Activated CD8-positive, alpha-beta memory T cell treated with anti-CD3 and anti-CD28 coated beads for 48 hours (primary cell): Measurements from ENCODE around the gene STK10.
A peak's percentile ranks its signal among the peaks of the same experiment; 100 is the strongest.

Experiments used
- DNase-seq, 3 experiments: peaks; one replicate each; pipeline ENCODE4 v3.0.0-alpha.2; 2020; ENCODE audit warnings: low read depth in 2 of 3, low spot score in 2 of 3

Gene STK10

DNA sequence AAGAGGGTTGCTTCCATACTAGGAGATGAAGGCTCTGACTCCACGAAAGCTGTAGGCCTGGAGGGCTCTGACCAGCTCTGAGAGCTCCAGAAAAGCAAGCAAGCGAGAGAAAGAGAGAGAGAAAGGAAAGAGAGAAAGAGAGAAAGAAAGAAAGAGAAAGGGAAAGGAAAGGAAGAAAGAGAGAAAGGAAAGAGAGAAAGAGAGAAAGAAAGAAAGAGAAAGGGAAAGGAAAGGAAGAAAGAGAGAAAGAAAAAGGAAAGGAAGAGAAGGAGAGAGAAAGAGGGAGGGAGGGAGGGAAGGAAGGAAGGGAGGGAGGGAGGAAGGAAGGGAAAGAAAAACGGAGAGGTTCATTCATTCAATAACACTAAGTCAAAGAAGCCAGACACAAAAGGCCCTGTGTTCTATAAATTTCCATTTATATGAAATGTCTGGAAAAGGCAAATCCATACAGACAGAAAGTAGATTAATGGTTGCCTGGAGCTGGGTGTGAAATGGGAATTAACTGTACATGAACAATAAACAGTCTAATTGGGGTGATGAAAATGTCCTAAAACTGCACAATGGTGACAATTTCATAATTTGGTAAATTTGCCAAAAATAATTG lies 1.8 kb upstream of the STK10 start:
- DNase-seq, result no peak

DNA sequence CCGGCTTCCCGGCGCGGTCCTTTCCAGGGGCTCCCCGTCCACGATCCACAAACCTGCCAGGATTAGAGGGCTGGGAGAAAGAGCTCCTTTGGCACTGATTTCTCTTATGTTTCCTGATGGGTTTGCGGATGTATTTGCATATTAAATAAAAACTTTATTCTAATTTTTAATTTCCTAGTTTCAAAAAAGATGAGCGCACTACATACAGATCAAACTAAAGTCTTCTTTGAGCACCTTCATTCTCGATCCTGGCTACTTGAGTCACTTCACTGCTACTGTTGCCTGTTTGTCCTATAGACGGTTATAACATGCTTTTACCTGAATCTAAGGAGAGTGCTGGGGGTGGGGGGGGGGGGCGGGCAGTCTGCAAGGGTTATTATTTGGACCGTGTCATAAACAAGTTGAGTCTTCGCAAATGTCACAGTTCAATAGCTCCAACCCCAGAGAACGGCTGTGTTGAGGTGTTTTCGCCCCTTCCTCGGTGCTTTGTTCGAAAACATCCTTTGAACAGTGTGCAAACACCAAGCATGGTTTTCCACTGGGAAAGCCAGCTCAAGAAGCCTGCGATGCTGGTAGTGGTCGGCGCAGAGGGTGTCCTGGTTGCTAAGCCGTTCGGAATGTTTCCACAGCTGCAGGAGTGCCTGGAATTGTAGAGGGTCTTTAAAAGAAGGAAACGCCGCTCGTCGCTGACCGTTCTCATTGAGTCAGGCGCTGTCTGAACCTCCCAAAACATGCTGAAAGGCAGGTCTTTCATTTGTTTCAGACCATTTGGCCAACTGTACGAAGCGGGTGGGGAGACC lies 1.1 kb upstream of the STK10 start:
- DNase-seq, result no peak

DNA sequence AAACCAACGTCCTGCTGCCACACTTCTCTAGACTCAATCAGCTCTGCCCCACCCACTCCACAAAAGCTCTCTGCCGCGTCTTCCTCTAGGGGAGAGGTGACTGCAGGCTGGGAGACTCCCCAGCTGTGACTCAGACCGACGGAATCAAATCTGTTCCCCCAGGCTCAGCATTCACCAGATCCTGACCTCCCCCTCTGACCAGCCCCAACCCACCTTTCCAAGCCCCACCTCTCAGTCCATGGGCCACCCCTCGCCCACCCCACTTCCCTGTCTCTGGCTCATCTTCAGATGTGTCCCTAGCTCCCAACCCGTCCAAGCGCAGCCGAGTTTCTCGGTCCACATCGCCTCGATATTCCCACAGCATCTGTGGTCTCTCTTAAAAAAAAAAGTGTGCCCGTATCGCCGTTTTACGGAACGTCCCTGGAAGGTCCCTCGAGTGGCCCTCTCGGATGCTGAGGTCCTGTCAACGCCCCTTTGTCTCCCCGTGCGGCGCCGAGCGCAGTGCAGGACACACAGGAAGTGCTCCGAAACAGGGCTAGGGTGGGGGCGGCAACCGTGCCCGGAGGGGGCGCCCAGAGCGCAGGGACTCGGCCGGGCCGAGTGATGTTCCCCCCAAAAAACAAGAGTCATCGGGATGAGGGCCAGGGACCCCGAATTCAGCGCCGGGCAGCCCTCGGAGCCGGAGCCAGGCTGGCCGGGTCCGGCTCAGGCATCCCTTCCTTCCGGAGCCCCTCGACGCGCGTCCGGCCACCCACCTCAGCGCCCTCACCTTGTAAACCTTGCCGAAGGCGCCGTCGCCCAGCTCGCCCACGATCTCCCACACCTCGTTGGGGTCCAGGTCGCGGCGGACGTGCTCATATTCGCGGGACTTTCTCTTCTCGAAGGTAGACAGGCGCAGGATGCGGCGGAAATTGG lies 649 bp downstream of the STK10 start:
- DNase-seq, result peak in 1 of 3 experiments; percentile 45

DNA sequence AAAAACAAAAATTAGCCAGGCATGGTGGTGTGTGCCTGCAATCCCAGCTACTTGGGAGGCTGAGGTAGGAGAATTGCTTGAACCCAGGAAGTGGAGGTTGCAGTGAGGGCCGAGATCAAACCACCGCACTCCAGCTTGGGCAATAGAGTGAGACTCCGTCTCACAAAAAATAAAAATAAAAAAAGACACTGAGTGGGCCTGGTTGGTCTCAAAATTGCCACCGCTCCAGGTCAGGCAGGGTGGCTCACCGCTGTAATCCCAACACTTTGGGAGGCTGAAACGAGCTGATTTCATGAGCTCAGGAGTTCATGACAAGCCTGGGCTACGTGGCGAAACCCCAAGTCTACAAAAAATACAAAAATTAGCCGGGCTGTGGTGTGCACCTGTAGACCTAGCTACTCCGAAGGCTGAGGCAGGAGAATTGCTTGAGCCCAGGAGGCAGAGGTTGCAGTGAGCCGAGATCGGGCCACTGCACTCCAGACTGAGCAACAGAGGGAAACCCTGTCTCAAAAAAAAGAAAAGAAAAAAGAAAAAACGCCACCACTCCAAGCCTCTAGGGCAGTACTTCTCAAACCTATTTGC lies 1.8 kb downstream of the STK10 start:
- no peak for DNase-seq

DNA sequence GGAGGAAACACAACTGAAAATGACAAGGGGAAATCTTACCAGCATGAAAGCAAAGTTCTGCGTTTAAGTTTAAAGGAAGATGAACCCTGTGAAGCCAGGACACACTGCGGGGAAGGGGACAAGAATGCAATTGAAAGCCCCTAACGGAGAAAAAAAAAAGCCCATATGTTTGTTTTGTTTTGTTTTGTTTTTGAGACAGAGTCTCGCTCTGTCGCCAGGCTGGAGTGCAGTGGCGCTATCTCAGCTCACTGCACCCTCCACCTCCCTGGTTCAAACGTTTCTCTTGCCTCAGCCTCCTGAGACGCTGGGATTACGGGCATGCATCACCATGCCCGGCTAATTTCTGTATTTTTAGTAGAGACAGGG lies 2.9 kb downstream of the STK10 start:
- DNase-seq, result no peak

DNA sequence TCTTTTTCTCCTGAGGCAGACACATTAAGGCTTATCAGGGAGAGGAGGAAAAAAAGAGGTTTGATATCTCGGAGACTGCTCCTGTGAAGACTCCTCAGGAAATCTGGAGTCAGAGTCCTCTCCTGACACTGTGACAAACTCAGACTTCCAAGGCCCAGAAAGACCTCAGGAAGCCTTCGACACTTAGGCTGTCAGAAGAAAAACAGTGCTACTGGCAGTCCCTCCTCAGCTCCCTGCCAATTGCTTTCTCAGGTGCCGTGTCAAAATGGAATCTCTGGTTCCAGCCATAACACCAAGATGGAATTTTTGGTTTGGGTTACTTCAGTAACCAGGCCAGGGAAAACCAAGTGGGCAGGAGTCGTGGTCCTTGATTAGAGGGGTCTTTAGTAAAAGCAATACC lies 4.1 kb downstream of the STK10 start:
- DNase-seq, result no peak

DNA sequence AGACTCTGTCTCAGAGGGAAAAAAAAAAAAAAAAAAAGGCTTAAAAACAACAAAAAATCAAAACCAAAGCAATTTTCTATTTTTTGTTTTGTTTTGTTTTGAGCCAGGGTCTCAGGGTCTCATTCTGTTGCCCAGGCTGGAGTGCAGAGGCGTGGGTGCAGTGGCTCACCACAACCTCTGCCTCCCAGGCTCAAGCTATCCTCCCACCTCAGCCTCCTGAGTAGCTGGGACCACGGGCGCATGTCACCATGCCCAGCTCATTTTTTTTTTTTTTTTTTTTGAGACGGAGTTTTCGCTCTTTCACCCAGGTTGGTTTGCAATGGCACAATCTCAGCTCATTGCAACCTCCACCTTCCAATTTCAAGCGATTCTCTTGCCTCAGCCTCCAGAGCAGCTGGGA lies 5.7 kb downstream of the STK10 start:
- DNase-seq, result no peak

DNA sequence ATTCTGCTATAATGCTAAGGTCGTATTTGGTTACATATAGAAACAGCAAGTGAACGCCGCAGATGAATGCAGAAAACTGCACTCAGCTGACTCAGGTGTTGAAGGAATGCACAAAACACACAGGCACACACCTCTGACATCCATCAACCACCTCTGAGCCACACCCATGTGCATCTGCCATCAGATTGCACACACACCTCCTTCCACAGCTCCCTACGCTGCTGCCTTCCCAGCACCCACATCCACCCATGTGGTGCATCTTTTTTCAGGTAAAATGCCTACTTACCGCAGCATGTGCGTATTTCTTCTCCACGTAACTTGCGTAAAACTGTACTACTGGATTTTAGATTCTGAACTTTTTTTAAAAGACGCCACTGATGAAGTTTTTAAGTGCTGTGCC lies 7.1 kb downstream of the STK10 start:
- DNase-seq, result no peak

DNA sequence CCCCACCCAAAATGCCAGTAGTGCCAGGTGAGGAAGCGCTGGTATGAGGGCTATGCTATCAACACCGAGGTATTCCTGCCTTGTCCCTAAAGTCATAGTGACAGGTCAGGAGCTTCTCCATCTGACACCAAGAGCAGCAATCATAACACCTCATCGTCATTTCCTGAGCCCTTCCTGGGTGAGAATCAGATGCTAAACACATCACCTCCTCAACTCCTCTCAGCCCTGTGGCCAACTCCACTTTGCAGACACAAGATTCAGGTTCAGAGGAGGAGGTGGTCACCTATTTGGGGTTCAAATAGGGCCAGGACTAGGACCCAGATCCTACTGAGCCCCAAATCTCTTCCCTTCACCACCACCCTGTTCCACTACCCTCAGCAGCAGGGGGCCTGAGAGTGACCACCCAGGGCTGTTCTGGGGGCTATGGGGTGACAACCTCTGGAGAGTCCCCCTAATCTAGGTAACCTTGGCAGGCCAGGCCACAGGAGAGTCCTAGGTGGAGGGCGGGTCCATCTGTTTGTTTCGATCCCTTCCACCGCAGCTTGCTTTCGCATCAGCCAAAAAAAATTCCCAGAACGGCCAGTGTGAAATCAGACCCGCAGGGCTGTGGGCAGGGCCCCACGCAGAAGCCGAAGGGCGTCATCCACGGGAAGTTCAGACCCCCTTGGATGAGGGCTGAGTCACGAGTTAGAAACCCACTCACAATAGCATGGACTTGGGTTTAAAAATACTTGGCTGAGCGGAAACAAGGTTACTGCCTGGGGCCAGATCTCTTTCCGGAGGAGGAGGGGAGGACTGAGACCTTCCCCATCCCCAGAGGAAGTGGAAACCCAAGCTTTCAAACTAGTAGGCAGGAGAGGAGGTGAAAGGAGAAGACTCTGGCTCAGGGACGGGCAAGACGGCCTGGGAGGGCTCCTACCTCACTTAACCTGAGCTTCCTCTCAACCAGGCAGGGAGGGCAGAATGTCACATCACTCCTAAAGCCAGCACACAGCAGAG lies 8.7 kb downstream of the STK10 start:
- peak in 1 of 3 experiments; percentile 28 for DNase-seq

DNA sequence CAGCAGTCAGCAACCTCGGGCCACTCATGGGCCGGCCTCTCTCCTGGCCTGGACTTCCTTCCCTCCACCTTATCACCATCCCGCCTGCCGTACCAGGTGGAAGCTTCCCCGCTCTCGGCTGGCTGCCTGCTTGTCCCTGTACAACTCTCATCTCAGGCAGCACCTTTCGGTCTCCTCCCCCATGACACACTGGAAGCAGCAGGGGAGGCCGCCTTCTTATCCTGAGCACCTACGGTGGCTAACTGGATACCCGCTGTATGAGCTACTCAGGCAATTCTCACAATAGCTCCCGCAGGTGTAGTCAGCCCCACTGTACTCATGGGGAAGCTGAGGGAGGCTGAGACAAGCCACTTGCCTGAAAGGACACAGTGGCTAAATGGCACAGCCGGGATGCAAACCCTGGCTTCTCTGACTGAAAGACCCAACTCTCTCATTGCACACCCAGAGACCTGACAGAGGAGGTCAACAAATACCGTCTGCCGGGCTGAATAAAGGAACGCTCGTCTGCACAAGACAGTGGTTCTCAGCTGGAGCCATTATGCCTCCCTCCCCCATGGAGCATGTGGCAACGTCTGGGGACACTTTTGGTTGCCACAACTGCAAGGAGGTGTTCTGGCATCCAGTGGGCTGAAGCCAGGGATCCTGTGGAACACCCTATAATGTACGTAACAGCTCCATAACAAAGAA lies 9.6 kb downstream of the STK10 start:
- DNase-seq, result no peak

DNA sequence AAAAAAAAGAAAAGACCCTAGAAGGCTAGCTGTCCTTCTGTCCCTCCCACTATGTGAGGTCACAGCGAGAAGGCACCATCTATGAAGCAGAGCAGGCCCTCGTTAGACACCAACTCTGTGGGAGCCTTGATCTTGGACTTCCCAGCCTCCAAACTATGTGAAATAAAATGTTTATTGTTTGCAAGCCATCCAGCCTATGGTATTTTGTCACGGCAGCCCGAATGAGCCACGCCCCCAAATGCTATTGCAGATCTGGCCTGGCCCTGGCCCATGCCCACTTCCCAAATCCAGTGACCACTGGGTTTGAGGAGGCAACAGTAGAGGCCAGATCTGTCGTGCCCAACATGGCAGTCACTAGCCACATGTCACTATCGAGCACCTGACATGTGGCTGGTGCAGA lies 10.8 kb downstream of the STK10 start:
- no peak for DNase-seq

DNA sequence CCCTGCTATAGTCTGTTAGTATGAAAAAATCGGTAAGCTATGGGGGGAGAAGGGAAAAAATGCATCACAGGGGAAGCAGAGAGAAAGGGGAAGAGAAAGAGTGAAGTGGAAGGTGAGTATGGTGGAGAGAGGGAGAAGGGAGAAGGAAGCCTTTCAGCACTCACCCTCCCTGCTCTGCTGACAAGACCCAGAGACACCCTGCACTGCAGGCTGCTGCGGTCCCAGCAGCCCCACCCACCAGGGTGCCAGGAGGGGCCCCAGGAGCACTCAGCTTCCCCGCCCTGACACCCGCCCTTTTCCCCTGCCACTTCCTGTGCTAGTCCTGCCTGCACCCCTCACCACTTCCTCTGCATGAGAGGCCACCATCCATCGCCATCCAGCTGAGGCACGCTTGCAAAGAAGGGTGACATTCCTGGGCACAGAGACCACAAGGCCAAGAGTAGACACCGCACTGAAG lies 12.7 kb downstream of the STK10 start:
- DNase-seq, result peak in 2 of 3 experiments; percentile 81 to 85

DNA sequence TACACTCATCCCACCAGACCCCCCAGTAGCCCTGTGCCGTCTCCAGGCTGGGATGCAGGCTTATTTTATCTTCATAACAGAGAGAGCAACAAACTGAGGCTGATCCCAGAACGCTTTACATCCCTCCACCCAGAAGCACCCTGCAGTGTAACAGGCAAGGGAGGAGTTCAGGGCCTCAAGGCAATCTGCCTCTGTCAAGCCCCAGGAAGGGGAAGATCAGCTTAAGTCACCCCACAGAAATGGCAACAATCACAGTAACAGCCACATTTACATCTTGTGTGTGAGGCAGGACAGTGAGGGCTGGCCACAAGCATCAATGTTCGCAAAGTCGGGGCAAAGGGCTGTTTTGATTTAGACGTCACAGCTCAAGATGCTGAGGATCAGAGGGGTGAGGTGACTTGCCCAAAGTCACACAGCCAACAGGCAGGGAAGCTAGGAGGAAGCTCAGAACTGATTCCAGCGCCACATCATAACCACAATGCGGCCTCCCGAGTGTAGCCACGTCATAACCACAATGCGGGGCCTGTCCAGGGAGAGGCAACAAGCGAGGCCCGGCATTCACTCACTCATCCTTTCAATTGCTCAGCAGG lies 14.4 kb downstream of the STK10 start:
- DNase-seq, result peak in 2 of 3 experiments; percentile 65 to 68

DNA sequence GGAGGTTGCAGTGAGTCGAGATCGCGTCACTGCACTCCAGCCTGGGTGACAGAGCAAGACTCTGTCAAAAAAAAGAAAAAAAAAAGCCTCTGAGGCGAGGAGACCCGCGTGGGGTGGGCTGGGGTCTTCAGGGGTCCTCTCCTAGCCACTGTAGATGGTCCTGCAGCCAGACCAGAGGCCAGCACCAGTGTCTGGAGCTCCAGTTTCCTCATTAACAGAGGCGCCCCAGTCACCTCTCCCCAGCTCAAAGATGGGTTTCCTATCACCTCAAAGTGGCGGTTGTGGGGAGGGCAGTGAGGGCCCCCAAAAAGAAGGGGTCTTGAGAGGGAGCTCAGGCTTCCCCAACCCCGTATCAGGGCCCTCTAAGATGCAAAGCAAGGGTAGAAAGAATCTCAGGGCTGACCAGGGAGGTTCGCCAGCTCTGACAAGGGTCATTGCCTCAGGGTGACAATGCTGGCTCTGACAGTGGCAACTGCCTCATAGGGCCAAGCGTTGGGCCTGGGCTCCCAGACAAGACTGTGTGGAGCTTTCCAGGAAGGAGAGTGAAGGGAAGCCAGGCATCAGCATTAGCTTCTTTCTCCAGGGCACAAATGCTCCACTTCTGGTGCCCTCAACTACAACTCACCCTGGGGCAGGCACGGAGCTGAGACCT lies 15.0 kb downstream of the STK10 start:
- DNase-seq, result no peak

DNA sequence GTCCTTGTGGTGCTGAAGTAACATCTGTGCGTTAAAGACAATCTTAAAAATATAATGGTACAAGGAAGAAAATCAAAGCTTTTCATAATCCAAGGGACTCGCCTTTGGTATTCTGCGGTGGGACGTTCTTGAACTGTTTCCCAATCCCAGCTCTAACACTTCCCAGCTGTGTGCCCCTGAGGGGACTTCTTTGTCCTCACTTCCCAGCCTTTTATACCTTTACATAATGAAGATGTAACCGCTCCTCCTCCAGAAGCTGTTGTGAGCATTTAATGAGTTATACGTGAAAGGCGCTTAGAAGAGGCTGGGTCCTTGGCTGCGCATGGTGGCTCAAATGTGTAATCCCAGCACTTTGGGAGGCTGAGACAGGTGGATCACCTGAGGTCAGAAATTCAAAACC lies 16.9 kb downstream of the STK10 start:
- no peak for DNase-seq

DNA sequence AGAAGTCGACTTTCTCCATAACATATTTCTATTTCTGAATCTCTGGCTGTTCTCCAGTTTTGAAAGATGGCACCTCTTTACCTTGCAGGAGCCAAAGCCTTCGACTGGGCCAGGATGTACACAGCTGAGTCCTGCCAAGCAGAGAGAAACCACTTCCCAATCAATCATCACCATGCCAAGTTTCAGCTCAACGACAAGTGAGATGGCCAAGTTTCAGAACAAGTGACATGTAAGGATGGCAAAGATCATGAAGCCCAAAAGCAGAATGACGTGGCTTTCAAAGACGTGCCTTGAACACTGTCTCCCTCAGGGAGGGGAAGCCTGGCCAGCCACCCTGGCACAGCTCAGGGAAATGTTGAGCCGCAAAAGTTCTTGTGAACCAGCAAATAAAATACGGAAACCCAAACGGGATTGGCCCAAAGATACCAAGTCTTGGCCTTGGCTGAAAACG lies 17.7 kb downstream of the STK10 start:
- no peak for DNase-seq

DNA sequence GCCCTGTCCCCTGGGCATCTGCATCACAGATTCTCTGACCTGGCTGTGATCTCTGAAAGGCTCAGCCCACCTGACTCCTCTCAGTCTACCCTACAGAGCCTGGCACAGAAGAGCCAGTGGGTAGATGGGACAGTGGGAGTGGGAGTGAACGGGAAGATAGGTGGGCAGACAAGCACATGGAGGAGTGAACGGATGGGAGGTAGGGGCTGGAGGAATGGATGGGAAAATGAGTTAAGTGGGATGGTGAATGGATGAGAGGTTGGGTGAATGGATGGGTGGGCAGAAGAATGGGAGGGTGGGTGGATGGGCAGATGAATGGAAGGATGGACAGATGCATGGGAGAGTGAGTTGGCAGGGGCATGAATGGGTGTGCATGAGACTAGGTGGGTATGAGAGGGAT lies 18.8 kb downstream of the STK10 start:
- no peak for DNase-seq

DNA sequence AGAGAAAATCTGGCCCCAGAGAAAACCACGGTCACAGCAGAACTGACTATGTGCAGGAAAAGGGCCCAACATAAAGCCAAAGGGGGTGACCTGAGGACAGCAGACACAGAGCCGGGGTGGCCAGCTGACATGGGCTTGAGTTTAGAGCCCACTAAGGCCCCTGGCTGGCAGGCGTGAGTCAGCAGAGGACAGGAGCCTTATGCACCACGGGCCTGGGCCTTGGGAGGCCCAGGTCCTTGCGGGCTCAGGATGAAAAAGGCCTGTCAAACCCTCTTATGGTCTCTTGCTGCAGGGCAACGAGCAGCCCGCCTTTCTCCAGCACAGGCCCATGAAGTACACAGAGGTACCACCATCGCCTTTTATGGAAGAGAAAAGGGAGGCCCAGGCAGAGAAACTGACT lies 19.7 kb downstream of the STK10 start:
- no peak for DNase-seq

DNA sequence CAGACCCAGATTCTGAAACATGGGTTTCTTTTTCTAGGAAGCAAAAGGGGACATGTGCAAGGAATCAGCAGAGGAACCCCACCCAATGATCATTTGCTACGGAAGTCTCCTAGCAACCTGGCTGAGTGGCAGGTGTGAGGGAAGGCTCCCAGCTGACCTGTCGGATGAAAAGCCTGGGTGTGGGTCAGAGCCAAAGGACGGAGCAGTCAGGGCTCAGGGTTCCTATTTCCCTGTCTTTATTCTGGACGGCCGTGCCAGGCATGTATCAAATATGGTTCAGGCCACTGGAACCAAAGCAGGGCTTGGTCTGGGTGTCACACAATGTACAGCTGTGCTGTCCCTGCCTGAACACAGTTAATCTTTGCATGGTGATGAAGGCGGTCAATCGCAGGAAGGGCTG lies 20.1 kb downstream of the STK10 start:
- DNase-seq, result no peak
